Measurements from ENCODE around the gene MAD1L1. TPM values are rescaled to one million over a fixed set of nuclear protein-coding genes. Genes with fewer than 3 reads are reported as not detected.
A peak's percentile ranks its signal among the peaks of the same experiment; 100 is the strongest.

Gene MAD1L1
- total RNA-seq, 1 experiment from 2014 or later: 43.8 TPM

DNA sequence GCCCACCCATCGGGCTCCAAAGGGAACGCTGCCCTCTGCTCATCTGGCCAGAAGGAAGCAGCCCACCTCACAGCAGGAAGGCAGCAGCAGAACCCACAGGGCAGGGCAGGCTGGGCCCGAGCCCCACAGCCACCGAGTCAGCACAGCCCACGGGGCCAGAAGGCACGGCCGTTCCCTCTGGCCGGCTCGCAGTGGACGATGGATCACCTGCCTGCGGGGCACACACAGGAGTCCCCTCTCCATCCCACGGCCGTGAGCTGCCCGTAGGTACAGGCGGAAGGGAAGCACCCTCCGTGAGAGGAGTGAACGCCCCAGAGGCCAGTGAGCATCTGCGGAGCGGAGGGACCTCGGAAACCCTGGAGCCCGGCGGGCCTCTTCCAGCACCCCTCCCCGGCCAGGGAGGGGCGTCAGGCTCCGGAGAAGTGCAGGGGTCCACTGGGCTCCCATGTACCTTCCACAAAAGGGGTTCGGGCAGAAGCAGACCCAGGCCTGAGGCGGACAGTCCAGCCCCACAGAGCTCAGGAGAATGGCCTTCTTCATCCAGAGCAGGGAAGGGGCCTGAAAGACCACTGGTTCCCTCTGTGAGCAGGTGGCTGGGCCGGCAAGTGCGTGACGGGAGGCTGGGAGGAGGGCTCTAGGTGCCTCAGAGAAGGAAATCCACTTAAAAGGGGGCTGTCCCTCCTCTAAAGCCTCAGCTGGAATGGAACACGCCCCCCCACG, 20.9 kb upstream of the MAD1L1 start:
- Mint-ChIP-seq H3K4me1 (no peaks in the 10 kb centered on the region), H3K4me3 (no peak overlapping the region)
- POLR2A ChIA-PET: no interaction called here

GRCh38 chr7:2253021-2253420, 20.3 kb upstream of the MAD1L1 start:
- POLR2A ChIA-PET: no interaction called here
- Mint-ChIP-seq H3K4me3 (no peak overlapping the region), H3K27me3 (ENCODE audit: low read depth) (no peaks in the 10 kb centered on the region), H3K27ac (peak overlapping the region; percentile 53; the same call in 1 of the 2 replicates), H3K36me3 (peaks cover 17% of the 10 kb centered on the region), H3K9me3 (no peaks in the 10 kb centered on the region), H3K4me1 (no peaks in the 10 kb centered on the region)
- no peak for ATAC-seq
- CTCF ChIA-PET: no interaction called here
- DNase-seq (ENCODE audit: low spot score): no peak
- no peak for TF ChIP-seq ETV6 (CRISPR knock-in tag; IDR thresholded peaks at IDR 0.05)
- TF ChIP-seq MYBL2 (CRISPR knock-in tag; IDR thresholded peaks at IDR 0.05): no peak
- TF ChIP-seq TEAD4 (CRISPR knock-in tag; IDR thresholded peaks at IDR 0.05): no peak
- no peak for TF ChIP-seq ZNF532 (CRISPR knock-in tag; IDR thresholded peaks at IDR 0.05; ENCODE audit: borderline replicate concordance)
- no peak for TF ChIP-seq ZNF121 (CRISPR knock-in tag; IDR thresholded peaks at IDR 0.05)
- TF ChIP-seq ZBTB43 (CRISPR knock-in tag; IDR thresholded peaks at IDR 0.05): no peak
- TF ChIP-seq ZNF232 (CRISPR knock-in tag; IDR thresholded peaks at IDR 0.05): no peak
- no peak for TF ChIP-seq OVOL2 (CRISPR knock-in tag; IDR thresholded peaks at IDR 0.05; ENCODE audit: borderline replicate concordance)
- TF ChIP-seq, protein P1, sequence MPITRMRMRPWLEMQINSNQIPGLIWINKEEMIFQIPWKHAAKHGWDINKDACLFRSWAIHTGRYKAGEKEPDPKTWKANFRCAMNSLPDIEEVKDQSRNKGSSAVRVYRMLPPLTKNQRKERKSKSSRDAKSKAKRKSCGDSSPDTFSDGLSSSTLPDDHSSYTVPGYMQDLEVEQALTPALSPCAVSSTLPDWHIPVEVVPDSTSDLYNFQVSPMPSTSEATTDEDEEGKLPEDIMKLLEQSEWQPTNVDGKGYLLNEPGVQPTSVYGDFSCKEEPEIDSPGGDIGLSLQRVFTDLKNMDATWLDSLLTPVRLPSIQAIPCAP (CRISPR knock-in tag; IDR thresholded peaks at IDR 0.05): no peak
- TF ChIP-seq, protein P2, sequence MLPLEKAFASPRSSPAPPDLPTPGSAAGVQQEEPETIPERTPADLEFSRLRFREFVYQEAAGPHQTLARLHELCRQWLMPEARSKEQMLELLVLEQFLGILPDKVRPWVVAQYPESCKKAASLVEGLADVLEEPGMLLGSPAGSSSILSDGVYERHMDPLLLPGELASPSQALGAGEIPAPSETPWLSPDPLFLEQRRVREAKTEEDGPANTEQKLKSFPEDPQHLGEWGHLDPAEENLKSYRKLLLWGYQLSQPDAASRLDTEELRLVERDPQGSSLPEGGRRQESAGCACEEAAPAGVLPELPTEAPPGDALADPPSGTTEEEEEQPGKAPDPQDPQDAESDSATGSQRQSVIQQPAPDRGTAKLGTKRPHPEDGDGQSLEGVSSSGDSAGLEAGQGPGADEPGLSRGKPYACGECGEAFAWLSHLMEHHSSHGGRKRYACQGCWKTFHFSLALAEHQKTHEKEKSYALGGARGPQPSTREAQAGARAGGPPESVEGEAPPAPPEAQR (CRISPR knock-in tag; IDR thresholded peaks at IDR 0.05): no peak

More for the DNA sequence above, 20.9 kb upstream of the MAD1L1 start:
- Mint-ChIP-seq H3K36me3 (peaks cover 17% of the 10 kb centered on the region), H3K27me3 (ENCODE audit: low read depth) (no peaks in the 10 kb centered on the region), H3K27ac (peak overlapping the region; percentile 53; the same call in 1 of the 2 replicates), H3K9me3 (no peaks in the 10 kb centered on the region)
- DNase-seq (ENCODE audit: low spot score): no peak
- no peak for ATAC-seq
- TF ChIP-seq PRRX2 (CRISPR knock-in tag; IDR thresholded peaks at IDR 0.05) (no peak), FOXP1 (CRISPR knock-in tag; IDR thresholded peaks at IDR 0.05; ENCODE audit: borderline replicate concordance) (no peak), ZNF423 (CRISPR knock-in tag; IDR thresholded peaks at IDR 0.05) (no peak), TCF7 (CRISPR knock-in tag; IDR thresholded peaks at IDR 0.05; ENCODE audit: low read depth) (no peak), ERG (CRISPR knock-in tag; IDR thresholded peaks at IDR 0.05) (no peak), IRF2 (CRISPR knock-in tag; IDR thresholded peaks at IDR 0.05; ENCODE audit: borderline replicate concordance, low read depth) (no peak), ZBTB43 (CRISPR knock-in tag; IDR thresholded peaks at IDR 0.05) (no peak), SP1 (CRISPR knock-in tag; conservative IDR thresholded peaks at IDR 0.05) (no peak), ZNF396 (CRISPR knock-in tag; IDR thresholded peaks at IDR 0.05; ENCODE audit: borderline replicate concordance) (no peak), JAZF1 (CRISPR knock-in tag; IDR thresholded peaks at IDR 0.05) (no peak)
- TF ChIP-seq, protein P3, sequence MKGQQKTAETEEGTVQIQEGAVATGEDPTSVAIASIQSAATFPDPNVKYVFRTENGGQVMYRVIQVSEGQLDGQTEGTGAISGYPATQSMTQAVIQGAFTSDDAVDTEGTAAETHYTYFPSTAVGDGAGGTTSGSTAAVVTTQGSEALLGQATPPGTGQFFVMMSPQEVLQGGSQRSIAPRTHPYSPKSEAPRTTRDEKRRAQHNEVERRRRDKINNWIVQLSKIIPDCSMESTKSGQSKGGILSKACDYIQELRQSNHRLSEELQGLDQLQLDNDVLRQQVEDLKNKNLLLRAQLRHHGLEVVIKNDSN (CRISPR knock-in tag; IDR thresholded peaks at IDR 0.05): no peak
- CTCF ChIA-PET: interaction anchor here (1.3 kb wide), 1 partner anchor 95 kb away, joined by 4 read pairs; no protein-coding TSS in a partner anchor
